Left lung (tissue), 10 donors: ENCODE data around the gene BDKRB1. TPM values are rescaled to one million over a fixed set of nuclear protein-coding genes. Genes with fewer than 3 reads are reported as not detected.
A peak's percentile ranks its signal among the peaks of the same experiment; 100 is the strongest.

Experiments used
- ATAC-seq: fragments of 200-7000 bp; cut with Tn5 transposase; one replicate; pipeline ENCODE4 v1.9.1; 2020; ENCODE audit warnings: moderate library complexity
- DNase-seq, 4 donors: peaks; one replicate each; pipeline ENCODE4 v3.0.0-alpha.2; 2013 to 2020
- H3K27ac ChIP-seq, 2 donors: fragments of 200-600 bp; sonication (generic) in 1 of 2; one replicate each; pipeline versions ENCODE4 v1.5.0 to v1.8.0; 2020 to 2021
- H3K27me3 ChIP-seq, 2 donors: fragments of 200-600 bp; sonication (generic) in 1 of 2; one replicate each; pipeline versions ENCODE4 v1.5.0 to v1.8.0; 2020 to 2021
- H3K36me3 ChIP-seq, 2 donors: fragments of 200-600 bp; sonication (generic) in 1 of 2; one replicate each; pipeline versions ENCODE4 v1.5.0 to v1.8.0; 2020 to 2021
- H3K4me1 ChIP-seq, 2 donors: fragments of 200-600 bp; one replicate each; pipeline ENCODE4 v1.8.0; 2021
- H3K4me3 ChIP-seq, 2 donors: fragments of 200-600 bp; sonication (generic) in 1 of 2; one replicate each; pipeline versions ENCODE4 v1.5.0 to v1.8.0; 2020 to 2021; ENCODE audit warnings: mild to moderate bottlenecking in 1 of 2
- H3K9me3 ChIP-seq, 2 donors: fragments of 200-600 bp; sonication (generic) in 1 of 2; one replicate each; pipeline versions ENCODE4 v1.5.0 to v1.8.0; 2020 to 2021
- intact Hi-C, 2 donors: fragments of 100-400 bp; cut with DNase I; formaldehyde crosslinking; loops; one replicate each; pipeline versions ENCODE4 v1.11.2 to v1.14.2; 2022
- polyA plus RNA-seq, 6 donors: library from polyadenylated mRNA; unstranded; fragments of 120-200 nt; gene quantifications; one replicate each; pipeline ENCODE4 v1.2.1, GENCODE V29; 2013; ENCODE audit not compliant: insufficient read length in 6 of 6
- total RNA-seq, 2 donors: library from RNA; stranded (reverse); fragmentation: NEBNext Ultra II Directional; extraction: Animal tissue kit (Norgen Biotek cat#: 25700); gene quantifications; one replicate each; pipeline ENCODE4 v1.2.1, GENCODE V29; 2021
- TF ChIP-seq, protein P1 (sequence below), 2 donors: fragments of 200-600 bp; sonication (generic) in 1 of 2; IDR thresholded peaks; one replicate each; pipeline versions ENCODE4 v1.5.0 to v1.8.0; 2021; ENCODE audit warnings: antibody characterized with exemption in 2 of 2
- donor health status: DM: no; HTN: yes; CAD: no.
- donor health status: DM: no; HTN: no; CAD: no.

BDKRB1 gene
- total and polyA plus RNA-seq, 8 donors = 0.24 to 0.99 (median 0.35) TPM; not detected in 1

DNA sequence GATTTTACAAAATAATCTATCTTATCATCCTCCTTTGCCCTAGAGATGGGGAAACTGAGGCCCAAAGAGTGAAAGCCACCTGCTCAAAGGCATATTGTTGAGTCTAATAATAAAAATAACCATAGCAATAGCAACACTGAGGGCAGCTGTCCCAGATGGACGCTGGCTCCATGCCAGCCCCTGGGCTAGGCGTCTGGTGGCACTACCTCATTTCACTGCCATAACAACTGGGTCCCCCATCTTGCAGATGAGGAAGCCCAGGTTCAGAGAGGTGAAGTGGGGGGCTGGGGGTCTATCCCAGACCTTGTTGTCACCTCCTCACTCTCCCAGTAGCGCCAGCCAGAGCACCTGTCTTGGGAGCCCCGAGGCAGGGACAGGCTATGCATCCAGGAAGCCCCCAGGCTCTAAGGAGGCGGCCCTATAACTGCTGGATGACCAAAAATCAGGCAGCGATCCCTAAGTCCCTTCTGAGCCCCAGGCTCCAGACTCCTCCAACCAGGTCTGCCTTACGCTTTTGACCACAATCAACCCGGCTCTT, 38.6 kb upstream of the BDKRB1 start:
- ATAC-seq (no peak), DNase-seq (no peak)
- Histone ChIP-seq H3K9me3 (no peaks in the 10 kb centered on the region), H3K4me1 (no peaks in the 10 kb centered on the region), H3K4me3 (no peak overlapping the region), H3K27ac (no peak overlapping the region), H3K36me3 (no peaks in the 10 kb centered on the region), H3K27me3 (no peaks in the 10 kb centered on the region)
- TF ChIP-seq, protein P1, sequence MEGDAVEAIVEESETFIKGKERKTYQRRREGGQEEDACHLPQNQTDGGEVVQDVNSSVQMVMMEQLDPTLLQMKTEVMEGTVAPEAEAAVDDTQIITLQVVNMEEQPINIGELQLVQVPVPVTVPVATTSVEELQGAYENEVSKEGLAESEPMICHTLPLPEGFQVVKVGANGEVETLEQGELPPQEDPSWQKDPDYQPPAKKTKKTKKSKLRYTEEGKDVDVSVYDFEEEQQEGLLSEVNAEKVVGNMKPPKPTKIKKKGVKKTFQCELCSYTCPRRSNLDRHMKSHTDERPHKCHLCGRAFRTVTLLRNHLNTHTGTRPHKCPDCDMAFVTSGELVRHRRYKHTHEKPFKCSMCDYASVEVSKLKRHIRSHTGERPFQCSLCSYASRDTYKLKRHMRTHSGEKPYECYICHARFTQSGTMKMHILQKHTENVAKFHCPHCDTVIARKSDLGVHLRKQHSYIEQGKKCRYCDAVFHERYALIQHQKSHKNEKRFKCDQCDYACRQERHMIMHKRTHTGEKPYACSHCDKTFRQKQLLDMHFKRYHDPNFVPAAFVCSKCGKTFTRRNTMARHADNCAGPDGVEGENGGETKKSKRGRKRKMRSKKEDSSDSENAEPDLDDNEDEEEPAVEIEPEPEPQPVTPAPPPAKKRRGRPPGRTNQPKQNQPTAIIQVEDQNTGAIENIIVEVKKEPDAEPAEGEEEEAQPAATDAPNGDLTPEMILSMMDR (IDR thresholded peaks at IDR 0.05) = no peak
- intact Hi-C loops = no loop called here

DNA sequence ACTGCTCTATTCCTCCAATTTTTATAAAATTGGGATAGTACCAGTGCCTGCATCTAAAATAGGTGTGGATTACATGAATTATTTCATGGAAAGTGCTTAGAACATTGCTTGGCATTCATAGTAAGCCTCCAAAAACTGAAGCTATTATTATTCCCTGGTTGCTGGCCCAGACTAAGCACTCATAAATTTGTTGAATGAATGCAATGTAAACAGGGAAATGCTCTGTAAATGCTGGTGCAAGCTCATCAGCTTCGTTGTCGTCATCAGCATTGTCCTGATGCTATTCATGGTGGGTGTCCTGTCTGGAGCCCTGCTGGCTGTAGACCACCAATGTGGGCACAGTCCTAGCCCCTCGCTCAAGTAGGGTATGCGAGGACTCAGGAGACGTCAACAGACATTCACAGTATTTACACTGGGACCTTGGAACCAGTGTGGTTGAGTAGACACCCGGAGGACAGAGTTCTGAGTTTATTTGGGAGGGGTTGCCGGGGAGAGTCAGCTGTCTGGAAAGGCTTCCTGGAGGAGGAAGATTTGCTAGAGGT, 34.8 kb upstream of the BDKRB1 start:
- intact Hi-C loops = no loop called here
- ATAC-seq (no peak), DNase-seq (no peak)
- H3K27ac ChIP-seq = no peak overlapping the region
- H3K36me3 ChIP-seq = no peaks in the 10 kb centered on the region
- no peaks in the 10 kb centered on the region for H3K9me3 ChIP-seq
- no peaks in the 10 kb centered on the region for H3K27me3 ChIP-seq
- TF ChIP-seq, protein P1 (IDR thresholded peaks at IDR 0.05) = no peak
- H3K4me1 ChIP-seq = no peaks in the 10 kb centered on the region
- H3K4me3 ChIP-seq = no peak overlapping the region

DNA sequence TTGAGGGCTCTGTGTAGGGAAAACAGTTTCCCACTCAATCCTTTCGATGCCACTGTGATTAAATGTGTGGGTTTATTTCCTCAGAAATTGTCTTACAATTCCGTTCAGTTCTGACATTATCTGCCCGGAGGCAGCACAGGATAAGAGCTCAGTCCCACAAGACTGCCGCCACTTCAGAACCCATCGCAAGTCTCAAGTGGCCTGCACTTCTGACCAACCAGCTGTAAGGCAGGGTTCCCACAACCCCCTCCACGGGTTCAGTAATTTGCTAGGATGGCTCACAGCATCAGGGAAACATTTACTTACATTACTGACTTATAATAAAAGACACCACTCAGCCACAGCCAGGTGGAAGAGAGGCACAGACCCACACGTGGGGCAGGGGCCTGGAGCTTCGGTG, 34.2 kb upstream of the BDKRB1 start:
- TF ChIP-seq, protein P1 (IDR thresholded peaks at IDR 0.05) = no peak
- intact Hi-C loops = no loop called here
- H3K27me3 ChIP-seq = no peaks in the 10 kb centered on the region
- no peaks in the 10 kb centered on the region for H3K9me3 ChIP-seq
- DNase-seq (no peak), ATAC-seq (peak; percentile 45)
- no peaks in the 10 kb centered on the region for H3K36me3 ChIP-seq
- no peaks in the 10 kb centered on the region for H3K4me1 ChIP-seq
- H3K4me3 ChIP-seq = no peak overlapping the region
- H3K27ac ChIP-seq = no peak overlapping the region

DNA sequence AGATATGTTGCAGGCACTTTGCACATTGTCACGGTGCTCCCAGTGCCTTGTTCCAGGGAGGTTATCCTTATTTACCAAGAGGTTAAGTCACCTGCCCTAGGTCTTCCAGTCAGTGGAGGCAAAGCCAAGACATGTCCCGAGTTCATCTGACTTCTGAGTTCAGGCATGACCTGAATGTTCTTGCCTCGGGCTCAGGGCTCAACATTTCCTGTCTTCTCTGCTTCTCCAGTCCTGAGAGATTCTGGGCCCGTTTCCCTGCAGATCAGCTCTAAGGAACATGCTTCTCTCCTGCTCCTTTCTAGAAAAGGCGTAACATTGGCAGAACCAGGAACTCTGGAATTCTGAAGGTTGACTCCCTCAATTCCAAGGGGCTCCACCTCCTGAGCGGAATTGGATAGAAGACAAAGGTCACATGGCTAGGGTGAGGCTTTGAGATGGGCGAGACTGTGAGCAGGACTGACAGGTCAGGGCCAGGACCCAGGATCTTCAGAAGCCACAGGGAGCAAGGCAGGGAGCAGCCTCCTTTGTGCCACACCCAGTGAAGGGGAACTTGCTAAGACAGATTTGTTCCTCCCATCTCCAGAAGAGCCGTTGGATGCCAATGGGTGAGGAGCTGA, 31.4 kb upstream of the BDKRB1 start:
- H3K4me3 ChIP-seq = no peak overlapping the region
- intact Hi-C loops = no loop called here
- no peak for ATAC-seq

DNA sequence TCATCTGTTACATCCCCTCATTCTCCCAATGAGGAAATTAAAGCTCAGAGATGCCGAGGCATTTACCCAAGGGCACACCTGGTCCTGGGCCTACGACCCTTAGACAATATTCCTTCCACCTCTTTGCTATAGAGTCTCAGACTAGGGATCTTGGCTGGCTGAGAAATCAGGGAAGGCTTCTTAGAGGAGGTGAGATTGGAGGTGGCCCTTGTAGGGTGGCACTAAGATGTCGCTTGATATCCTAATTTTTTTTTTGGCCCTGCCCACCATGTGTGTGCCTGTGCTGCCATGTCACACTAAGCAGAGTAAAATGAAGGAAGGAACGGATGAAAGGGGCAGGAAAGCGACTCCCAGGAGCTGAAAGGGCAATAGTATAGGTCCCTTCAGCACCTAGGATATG, 30.8 kb upstream of the BDKRB1 start:
- DNase-seq = no peak
- ATAC-seq = no peak
- H3K27ac ChIP-seq = no peak overlapping the region
- H3K4me3 ChIP-seq = no peak overlapping the region
- no peaks in the 10 kb centered on the region for H3K27me3 ChIP-seq
- H3K9me3 ChIP-seq = peaks cover 0 to 3% of the 10 kb centered on the region in 2 donors
- intact Hi-C loops = no loop called here
- TF ChIP-seq, protein P1 (IDR thresholded peaks at IDR 0.05) = no peak
- no peaks in the 10 kb centered on the region for H3K4me1 ChIP-seq
- no peaks in the 10 kb centered on the region for H3K36me3 ChIP-seq

More for the DNA sequence above, 31.4 kb upstream of the BDKRB1 start:
- DNase-seq = no peak
- Histone ChIP-seq H3K27me3 (no peaks in the 10 kb centered on the region), H3K36me3 (no peaks in the 10 kb centered on the region), H3K4me1 (no peaks in the 10 kb centered on the region), H3K9me3 (peaks cover 0 to 3% of the 10 kb centered on the region in 2 donors), H3K27ac (no peak overlapping the region)
- TF ChIP-seq, protein P1 (IDR thresholded peaks at IDR 0.05) = no peak
